HG02798 (cell line): ENCODE results near the gene SLC6A17.

ENCODE experiments used
- ATAC-seq: cut with Tn5 transposase; IDR thresholded peaks from one replicate; pipeline ENCODE4 v1.9.1; 2021; ENCODE audit warnings: mild to moderate bottlenecking; ENCODE audit not compliant: unreplicated experiment, poor library complexity

The SLC6A17 gene

DNA sequence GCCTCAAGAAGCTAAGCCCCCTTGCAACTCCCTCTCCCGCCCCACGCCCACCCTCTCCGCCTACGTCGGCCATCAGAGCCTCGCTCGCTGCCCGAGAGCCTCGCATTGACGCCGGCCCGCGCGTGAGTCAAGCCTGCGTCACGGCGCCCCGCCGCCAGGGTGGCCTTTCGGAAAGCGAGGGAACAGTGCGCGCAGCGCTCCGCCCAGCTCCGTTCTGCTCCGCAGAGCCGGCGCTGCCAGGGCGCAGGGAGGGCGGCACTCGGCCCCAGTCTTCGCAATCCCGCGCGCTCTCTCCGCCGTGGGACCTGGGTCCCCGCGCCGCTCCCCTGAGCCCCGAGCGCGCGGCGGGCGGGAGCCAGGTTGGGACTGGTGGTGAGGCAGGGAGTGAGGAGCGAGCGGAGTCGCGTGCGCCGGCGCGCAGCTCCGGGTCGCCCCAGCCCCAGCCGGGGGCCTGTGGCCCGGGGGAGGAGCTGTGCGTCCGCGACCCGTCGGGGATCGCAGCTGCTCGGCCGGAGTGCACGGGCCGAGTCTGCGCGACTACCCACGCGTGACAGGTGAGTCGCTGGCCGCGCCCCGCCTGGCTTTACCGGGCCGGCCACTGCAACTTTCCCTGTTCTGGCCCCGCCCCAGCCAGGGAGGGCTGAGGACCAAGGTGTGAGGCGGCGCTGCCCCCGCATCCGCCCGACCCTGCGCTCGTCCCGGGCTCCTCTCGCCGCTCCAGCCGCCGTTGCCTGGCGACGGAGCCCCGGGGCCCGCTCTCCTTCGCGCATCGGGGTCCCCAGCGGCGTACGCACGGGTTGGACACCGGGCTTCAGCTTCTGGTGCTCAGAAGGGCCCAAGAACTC is at the start of gene SLC6A17:
Gene SLC6A17, plus strand, starts transcription at position 165 of the 845 bp plus-strand sequence. CDS start 16,436 bp downstream, outside the sequence.
- ATAC-seq = no peak

GRCh38 chr1:110102081-110102480 is 48.2 kb upstream of the SLC6A17 start:
- no peak for ATAC-seq

DNA sequence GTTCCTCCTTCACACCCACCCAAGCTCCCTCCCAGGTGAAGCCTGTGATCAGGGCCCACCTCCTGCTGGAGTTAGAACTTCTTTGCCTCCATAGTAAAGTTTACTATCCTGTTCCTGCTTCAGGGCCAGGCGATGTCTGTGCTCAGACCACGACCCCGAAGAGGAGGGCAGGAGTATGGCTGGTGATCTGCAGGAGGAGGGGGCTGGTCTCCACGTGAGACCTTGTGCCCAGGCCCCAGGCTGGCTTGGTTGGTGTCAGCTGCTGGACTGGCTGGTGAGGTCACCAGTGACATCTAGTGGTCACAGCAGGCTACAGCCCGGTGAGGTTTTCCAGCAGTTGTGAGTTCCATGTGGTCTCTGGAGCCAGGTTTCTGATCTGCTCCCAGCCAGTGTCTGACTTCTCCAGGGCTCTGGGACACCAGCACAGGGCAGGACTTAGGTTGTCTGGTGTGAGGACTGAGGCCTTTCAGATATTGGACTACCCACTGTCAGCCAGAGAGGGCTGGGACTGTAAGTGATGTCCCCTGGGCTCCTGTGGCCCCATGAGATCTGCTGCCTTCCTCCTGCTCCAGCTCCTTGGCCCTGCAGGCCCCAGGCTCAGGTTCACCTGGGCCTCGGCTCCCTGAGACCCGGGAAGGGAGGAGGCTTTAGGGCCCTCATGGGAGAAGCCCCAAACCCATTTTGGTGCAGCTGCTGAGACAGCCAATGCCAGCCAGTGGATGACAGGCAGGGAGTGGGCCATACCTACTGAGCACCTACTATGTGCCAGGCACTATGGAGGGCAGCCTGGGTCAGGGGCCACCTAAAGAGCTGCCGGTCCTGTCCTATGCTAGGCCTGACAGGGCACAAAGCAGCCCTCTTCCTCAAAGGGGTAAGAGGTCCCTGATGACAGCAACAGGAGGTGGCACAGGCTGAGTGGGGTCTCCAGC is 44.0 kb upstream of the SLC6A17 start:
- ATAC-seq = no peak

- ATAC-seq = no peak
Measured at GRCh38 chr1:110107867-110108469, 42.3 kb upstream of the SLC6A17 start.

GRCh38 chr1:110111081-110111480 is 39.2 kb upstream of the SLC6A17 start:
- ATAC-seq = no peak

- no peak for ATAC-seq
Measured at GRCh38 chr1:110112143-110112542, 38.2 kb upstream of the SLC6A17 start, which contains the start of gene UBL4B. Gene UBL4B, plus strand, starts transcription at chr1:110112443. Its CDS starts 92 bp downstream, at chr1:110112535.

DNA sequence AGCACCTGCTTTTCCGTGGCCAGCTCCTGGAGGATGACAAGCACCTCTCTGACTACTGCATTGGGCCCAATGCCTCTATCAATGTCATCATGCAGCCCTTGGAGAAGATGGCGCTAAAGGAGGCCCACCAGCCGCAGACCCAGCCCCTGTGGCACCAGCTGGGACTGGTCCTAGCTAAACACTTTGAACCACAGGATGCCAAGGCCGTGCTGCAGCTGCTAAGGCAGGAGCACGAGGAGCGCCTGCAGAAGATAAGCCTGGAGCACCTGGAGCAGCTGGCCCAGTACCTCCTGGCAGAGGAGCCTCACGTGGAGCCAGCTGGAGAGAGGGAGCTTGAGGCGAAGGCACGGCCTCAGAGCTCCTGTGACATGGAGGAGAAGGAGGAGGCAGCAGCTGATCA is 37.6 kb upstream of the SLC6A17 start:
- ATAC-seq = no peak

- no peak for ATAC-seq
Measured at GRCh38 chr1:110113551-110113950, 36.7 kb upstream of the SLC6A17 start.

GRCh38 chr1:110114173-110114572 is 36.1 kb upstream of the SLC6A17 start:
- no peak for ATAC-seq

- ATAC-seq = no peak
Measured at GRCh38 chr1:110114784-110115183, 35.5 kb upstream of the SLC6A17 start.

DNA sequence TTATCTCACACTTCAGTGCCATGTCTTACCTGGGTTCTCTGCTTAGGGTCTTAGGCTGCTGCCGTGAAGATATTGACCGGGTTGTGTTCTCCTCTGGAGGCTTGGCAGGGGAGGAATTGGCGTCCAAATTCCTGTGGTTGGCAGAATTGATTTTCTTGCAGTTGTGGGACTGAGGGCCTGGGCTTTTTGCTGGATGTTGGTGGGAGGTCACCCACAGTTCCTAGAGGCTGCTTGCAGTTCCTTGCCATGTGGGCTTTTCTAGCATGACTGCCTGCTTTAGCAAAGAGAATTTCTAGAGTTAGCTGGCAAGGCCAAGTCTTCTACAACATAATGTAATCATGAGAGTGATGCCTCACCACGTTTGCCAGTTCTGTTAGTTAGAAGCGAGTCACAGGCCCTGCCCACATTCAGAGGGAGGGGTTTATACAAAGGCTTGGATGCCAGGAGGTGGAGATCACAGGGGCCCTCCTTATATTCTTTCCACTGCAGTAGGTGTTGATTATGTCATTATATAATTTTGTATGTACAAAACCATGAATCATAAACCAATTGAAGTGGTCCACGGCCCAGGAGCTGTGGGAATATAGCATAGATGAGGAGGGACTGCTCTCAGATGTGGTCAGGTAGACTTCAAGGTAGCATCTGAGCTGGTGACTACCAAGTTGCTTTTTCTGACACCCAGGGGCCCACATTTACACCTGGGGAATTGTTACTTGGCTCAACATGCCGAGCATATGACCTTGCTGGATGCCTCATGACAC is 31.5 kb upstream of the SLC6A17 start:
- no peak for ATAC-seq

GRCh38 chr1:110119843-110120242 is 30.5 kb upstream of the SLC6A17 start:
- no peak for ATAC-seq

DNA sequence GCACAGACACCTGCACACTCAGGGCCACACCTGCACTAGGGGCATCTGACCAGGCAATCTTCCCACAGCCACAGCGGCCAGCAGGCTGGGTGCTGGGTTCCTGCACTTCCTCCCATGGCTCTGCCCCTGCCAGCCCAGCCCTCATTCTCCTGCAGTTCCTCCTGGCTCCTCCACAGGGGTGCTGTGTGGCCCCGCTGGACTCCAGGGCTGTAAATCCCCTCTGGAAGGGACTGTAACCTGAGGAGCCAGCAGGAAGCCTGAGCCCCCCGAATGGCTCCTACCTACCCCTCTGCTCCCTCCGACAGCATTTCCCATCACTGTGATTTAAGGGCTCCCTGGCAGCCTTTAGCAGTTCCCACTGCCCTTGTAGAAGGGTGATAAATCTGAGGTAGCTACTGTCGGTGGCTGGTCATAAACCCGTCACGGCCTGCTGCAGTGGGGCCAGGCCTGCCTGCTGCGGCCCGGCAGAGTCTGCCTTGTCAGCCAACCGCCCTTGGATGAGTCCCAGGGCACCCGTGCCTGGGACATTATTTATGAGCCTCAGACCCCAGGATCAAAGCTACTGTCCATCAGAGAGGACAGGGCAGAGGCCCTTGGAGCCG is 29.2 kb upstream of the SLC6A17 start:
- no peak for ATAC-seq

GRCh38 chr1:110123224-110123623 is 27.1 kb upstream of the SLC6A17 start:
- no peak for ATAC-seq

DNA sequence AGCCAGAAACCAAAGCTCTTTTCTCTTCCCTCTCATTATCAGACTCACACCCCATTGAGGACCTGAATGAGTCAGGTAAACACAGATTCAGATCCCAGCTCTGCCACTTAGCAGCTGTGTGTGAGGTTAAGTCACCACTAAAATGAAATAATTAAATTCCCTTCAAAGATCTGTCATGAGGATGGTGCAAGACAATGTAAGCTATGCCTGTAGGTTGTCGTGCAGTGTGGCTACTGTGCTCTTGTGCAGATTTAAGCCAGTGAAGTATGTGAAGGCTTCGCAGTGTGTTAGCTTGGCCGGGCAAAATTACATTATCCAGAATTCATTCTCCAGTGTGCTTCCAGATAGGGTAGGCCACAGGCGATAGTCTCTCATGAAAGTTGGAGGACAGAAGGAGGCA is 24.5 kb upstream of the SLC6A17 start:
- no peak for ATAC-seq

DNA sequence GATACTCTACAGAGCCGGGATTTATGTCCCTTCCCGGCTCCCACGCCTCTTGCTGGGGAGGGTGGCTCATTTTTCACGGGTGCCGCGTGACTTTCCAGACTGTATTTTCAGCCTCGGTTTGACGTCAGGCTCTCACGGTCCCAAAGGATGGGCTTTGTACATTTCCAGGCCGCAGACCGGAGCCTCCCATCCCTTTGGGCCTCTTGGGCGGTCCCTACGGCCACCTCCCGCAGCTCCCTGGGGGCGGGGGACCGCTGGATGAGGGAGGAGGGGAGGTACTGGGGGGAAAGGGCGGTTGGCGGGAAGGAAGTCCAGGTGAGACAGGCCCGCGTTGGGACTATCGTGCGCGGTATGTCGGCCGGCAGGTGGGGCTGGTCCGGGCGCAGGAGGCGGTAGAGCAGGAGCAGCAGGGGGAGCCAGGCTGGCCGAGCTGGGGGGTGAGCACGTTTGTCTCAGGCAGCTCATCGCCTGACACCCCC is 20.1 kb upstream of the SLC6A17 start:
- ATAC-seq = no peak

DNA sequence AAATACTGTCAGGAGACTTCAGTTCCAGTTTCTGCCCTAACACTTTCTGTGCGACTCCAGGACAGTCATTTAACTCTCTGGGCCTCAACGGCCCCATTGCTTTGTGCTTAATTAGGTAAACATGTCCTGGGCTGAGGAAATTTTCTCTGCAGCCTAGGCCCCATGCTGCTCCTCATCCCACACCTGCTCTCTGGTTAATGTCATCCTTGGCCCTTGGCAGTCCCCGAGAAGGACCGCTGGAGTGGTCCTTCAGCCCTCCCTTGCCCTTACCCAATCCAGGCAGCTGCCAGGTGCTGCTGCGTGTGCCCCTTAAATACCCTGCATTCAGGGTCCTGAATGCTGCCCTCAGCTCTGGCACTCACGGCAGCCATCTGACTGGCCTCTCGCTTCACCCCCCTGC is 19.3 kb upstream of the SLC6A17 start:
- ATAC-seq = no peak

DNA sequence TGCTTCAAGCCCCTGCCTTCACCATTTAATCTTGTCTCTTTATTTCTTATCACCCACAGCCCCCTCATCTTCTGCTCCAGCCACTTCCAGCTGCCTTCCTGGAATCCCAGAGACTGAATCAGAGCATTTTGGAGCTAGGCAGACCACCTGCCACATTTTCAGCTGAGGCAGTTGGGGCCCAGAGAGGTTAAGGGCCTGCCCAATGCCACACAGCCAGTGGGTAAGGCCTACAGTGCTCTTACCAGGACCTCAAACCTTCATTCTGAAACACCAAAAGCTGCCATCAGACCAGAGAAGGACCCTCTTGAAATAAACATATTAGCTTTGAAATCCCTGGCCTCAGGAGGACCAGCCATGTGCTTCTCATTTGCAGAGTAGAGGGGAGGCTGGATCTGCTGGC is 17.6 kb upstream of the SLC6A17 start:
- ATAC-seq = no peak

GRCh38 chr1:110133436-110133835 is 16.9 kb upstream of the SLC6A17 start:
- ATAC-seq = no peak
